Posterior cingulate gyrus (tissue), 11 donors: ENCODE measurements around the gene RALGPS1.

Experiments
- DNase-seq, 10 donors: peaks; one replicate each; pipeline versions ENCODE4 v3.0.0 to v3.0.0-alpha.2; 2020 to 2021; ENCODE audit warnings: mixed read lengths in 3 of 10
- intact Hi-C: fragments of 100-400 bp; cut with DNase I; formaldehyde crosslinking; loops from one replicate; pipeline ENCODE4 v1.15.1; 2023

Gene RALGPS1

GRCh38 chr9:127221695-127222094 is 307.1 kb downstream of the RALGPS1 start:
- no peak for DNase-seq
- intact Hi-C loops = loop anchor here (5.0 kb wide), 1 partner anchor 176 kb away; the partner anchor contains the start of gene SLC2A8

GRCh38 chr9:127222388-127223095 is 308.0 kb downstream of the RALGPS1 start:
- intact Hi-C loops = loop anchor here (5.0 kb wide), 1 partner anchor 175 kb away; the partner anchor contains the start of gene SLC2A8
- no peak for DNase-seq

DNA sequence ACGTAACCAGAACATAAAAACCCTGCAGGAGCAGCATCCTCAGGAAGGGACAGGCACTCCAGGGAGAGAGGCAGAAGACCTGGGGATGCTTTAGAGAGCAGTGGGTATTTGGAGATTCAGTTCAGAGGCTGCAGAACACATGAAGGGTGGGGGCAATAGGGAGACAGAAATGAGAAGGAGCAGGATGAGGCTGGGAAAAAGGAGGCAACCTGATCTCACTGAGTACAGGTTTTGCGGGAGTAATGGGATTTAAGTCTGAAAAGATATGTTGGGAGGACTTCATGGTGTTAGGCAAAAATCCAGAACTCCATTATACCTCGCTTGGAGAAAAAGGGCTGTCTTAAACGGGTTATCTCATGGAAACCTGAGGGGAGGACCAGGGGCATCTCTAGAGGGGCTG is 308.7 kb downstream of the RALGPS1 start:
- no peak for DNase-seq
- intact Hi-C loops = loop anchor here (5.0 kb wide), 1 partner anchor 174 kb away; the partner anchor contains the start of gene SLC2A8

GRCh38 chr9:127223810-127224177 is 309.2 kb downstream of the RALGPS1 start:
- intact Hi-C loops = loop anchor here (5.0 kb wide), 1 partner anchor 174 kb away; the partner anchor contains the start of gene SLC2A8
- DNase-seq = no peak

- intact Hi-C loops = loop anchor here (5.0 kb wide), 1 partner anchor 173 kb away; the partner anchor contains the start of gene SLC2A8
- DNase-seq = peak; percentile 82 to 98 (median 89)
These were observed 309.7 kb downstream of the RALGPS1 start for GRCh38 chr9:127224178-127224882.

- intact Hi-C loops = loop anchor here (5.0 kb wide), 1 partner anchor 172 kb away; the partner anchor contains the start of gene SLC2A8
- peak; percentile 95 to 100 (median 98) for DNase-seq
These were observed 310.5 kb downstream of the RALGPS1 start for GRCh38 chr9:127224883-127225739.

DNA sequence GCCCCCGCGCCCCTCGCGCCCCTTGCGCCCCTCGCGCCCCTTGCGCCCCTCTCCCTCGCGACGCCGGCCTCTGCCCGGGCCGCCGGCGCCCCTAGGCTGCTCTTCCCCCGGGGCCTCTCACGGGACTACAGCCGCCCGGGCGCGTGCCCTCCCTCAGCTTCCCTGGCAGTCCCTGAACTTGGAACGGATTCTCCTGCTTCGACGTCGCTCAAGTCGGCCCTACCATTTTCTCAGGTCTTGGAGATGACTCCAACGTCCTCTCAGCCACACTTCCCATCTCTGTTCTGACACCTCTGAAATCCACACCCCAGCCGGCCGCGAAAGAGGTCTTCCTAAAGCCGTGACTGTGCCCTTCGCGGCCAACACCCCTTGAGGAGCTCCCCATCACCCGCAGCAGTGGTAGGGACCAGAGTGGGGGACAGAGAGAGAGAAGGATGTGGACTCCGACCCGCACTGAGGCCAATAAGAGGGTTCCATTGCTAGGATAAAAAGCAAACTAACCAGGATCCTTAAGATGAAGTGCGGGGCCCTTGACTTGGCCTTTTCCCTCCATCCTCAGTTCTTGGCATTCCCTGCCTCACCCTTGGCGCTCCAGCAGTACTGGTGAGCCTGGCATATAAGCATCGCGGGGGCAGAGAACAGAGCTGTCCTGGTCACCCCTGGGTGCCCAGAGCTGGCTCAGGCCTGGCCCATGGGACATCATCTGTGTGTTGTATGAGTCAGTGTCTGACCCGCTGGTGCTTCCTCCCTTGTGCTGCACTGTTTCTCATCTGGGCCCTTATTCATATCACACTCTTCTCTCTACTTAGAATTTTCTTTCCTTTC is 311.4 kb downstream of the RALGPS1 start:
- intact Hi-C loops = no loop called here
- peak in 1 of 10 donors; percentile 39 for DNase-seq

DNA sequence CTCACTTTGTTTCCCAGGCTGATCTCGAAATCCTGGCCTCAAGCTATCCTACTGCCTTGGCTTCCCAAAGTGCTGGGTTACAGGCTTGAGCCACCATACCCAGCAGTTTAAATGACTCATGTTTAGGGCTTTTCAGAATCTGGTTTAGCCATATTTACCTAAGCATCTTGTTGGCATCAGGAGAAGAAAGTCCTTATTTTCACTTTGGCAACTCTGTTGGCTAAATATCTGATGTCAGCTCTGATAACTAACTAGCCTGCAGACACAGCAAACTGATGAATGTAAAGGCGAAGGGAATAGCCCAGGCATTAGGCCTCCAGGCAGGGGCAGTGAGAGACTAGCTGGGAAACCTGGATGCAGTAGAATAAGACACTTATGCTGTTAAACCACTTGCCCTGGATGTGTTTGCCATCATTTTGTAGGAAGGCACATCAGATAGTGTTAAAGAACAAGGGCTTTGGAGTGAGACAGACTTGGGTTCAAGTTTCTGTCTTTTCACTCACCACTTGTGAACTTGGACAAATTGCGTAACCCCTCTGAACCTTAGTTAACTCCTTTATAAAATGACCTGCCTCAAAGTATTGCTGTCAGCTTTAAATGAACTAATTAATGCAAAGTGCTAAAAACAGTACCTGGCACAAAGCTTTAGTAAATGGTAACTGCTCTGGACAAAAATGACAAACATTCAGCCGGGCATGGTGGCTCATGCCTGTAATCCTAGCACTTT is 315.3 kb downstream of the RALGPS1 start:
- intact Hi-C loops = no loop called here
- no peak for DNase-seq

GRCh38 chr9:127231666-127232065 is 317.1 kb downstream of the RALGPS1 start:
- intact Hi-C loops = no loop called here
- DNase-seq = no peak

- intact Hi-C loops = no loop called here
- DNase-seq = no peak
These were observed 318.4 kb downstream of the RALGPS1 start for GRCh38 chr9:127232833-127233549.

- no peak for DNase-seq
- intact Hi-C loops = no loop called here
These were observed 319.0 kb downstream of the RALGPS1 start for GRCh38 chr9:127233550-127233949.

GRCh38 chr9:127233989-127234388 is 319.4 kb downstream of the RALGPS1 start:
- intact Hi-C loops = no loop called here
- DNase-seq = no peak

GRCh38 chr9:127237801-127238200 is 323.2 kb downstream of the RALGPS1 start:
- intact Hi-C loops = no loop called here
- DNase-seq = no peak

DNA sequence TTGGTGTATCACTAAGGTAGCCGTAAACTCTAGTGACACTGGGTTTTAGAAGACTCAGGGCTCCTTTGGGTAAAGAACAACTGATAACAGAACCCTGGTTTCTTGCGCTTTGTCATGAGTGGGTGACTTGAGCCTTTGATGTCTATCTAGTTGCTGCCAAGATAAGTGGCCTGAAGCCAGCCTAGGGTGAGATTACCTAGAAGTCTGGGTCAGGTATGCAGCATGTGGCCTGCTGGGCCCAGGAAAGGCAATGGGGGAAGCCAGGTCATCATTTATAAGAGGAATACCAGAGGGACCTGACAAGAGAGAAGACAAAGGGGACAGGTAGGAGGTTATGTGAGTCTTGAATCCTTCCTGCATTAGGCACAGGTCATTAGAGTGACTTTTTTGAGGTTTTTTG is 326.8 kb downstream of the RALGPS1 start:
- intact Hi-C loops = no loop called here
- no peak for DNase-seq

DNA sequence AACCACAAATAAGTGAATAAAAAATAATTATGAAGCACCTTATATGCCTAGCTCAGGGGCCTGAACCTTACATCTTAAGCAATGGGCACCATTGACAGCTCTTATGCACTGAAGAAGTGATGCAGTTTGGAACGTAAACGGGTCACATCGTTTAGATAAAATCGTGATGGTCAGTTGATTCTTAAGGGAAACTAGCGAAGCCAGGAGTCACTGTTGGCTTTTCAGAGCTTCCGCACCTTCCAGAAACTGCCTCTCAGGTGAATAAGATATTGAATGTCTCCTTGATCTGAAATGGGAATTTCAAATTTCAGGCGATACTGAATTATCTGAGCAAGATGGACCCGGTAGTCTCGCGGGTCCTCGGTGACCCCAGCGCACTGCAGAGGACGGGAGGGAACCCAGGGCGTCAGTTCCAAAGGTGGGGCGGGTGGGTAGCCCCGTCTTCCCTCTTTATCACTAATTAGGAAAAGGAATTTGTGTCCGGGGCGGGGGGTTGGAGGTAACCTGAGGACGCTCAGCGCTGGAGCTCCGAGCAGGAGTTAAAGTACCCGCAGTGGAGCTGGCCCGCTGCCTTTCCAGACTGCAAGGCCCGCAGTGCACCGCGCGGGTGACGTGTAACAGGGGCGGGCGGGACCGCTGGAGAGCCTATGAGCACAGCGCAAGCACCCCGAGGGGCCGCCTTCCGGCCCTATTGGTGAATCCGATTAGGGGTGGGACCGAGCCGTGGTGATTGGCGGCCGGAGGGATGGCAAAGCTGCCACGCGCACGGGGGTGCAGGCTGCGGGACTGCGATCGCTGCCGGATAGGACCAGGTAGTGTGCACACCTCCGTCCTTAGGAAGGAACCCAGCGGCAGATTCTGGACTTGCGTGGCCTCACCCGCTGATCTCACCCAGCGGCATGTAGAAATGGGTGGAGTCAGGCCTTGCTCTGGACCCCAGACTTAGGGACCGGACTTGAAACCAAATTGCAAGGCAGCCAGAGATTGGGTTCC is 330.3 kb downstream of the RALGPS1 start:
- peak; percentile 97 to 100 (median 99) for DNase-seq
- intact Hi-C loops = no loop called here

DNA sequence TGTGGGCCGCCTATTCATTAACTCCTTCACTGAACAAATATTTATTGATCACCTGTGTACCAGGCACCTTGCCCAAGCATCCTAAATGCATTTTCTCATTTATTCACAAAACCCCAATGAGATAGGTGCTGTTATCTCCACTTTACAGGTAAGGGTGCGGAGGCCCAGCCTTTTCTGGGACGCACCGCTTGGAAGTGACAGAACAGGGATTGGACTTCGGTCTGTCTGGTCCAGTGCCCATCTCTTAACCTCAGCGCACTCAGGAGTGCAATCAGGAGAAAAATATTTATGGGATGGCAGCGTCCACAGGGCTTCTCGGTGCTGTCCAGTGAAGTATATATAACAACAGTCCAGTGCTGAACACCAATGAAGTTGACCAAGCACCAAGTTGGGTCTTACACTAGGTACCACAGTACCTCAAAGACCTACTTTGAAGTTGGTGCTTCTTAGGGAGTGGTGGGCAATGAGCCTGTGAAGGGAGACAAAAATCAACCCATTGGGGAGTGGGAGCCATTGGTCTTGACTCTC is 331.1 kb downstream of the RALGPS1 start:
- intact Hi-C loops = no loop called here
- DNase-seq = peak in 1 of 10 donors; percentile 84

GRCh38 chr9:127248241-127248640 is 333.7 kb downstream of the RALGPS1 start:
- intact Hi-C loops = no loop called here
- DNase-seq = no peak
